Central memory CD4-positive, alpha-beta T cell (primary cell): ENCODE measurements around the gene BTAF1.

Experiments used
- DNase-seq: peaks from one replicate; pipeline ENCODE4 v3.0.0; 2022

BTAF1 gene

DNA sequence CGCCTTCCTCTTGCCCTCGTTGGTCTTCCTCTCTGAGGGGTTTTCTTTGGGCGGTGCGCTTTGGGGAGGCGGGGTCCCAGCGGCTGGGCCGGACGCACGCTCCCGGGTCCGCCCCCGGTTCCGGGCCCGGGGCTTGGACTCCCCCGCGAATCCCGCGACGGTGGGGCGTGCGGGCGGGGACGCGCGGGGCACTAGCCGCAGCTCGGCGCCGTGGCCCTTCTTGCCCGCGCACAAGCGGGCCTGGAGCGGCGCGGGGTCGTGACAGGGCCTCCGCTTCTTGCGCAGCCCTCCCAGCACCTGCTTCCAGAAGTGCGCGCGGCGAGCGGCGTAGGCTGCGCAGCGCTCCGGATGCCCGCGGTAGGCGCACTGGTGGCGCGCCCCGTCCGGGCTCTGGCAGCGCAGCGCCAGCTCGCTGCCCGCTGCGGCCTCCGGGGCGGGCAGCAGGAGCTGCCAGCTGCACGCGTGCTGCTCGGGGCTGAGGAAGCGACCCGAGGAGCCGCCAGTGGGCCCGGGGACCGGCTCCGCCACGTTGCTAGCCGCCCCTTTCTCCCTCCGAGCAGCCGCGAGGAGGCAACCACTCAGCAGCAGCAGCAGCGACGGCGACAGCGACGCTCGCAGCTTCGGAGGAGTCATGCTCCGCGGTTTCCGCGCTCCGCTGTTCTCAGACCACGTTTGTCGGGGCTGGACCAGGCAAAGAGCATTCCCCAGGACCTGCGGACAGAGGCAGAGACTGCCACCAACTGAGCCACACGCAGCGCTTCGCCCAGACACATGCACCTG is 15.0 kb upstream of the BTAF1 start:
- DNase-seq: peak; percentile 71

DNA sequence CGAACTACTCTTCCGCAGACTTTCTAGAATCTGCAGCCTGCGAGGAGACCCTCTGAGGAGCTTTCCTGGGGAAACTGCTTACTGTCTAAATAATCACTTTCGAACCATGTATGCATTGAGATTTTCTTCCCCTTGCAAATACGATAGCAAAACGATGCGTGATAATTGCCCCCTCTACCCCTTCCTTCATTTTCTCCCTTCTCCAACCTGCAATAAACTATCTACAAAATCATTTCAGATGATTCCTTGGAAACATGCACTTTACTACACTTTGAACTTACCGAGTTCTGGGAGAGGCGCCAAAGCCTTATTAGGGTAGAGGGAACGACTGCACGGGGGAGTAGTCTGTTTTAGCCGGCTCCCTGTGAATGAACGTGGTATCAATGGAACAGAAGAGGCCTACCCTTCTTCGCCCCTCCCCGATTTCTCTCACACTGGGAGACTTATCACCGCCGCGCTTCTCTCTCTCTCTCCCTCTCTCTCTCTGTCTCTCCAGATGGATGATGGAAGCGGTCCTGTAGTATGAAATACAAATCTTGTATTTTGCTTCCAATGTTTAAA is 14.4 kb upstream of the BTAF1 start, which contains the start of gene FGFBP3:
FGFBP3 (minus strand) TSS at position 370 of the 561 bp plus-strand sequence. CDS start 517 bp downstream, outside the sequence.
- no peak for DNase-seq

DNA sequence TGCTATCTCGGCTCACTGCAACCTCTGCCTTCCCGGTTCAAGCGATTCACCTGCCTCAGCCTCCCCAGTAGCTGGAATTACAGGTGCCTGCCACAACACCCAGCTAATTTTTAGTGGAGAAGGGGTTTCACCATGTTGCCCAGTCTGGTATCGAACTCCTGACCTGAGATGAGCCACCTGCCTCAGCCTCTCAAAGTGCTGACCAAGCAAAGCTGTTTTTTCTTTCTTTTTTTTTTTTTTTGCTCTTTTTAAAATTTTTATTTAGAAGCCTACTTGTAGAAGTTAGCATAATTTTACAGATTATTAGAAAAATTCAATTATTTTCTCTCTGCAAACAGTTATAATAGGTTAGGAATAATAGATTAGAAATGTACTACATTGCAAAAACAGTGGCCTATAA is 13.1 kb upstream of the BTAF1 start:
- DNase-seq: no peak

DNA sequence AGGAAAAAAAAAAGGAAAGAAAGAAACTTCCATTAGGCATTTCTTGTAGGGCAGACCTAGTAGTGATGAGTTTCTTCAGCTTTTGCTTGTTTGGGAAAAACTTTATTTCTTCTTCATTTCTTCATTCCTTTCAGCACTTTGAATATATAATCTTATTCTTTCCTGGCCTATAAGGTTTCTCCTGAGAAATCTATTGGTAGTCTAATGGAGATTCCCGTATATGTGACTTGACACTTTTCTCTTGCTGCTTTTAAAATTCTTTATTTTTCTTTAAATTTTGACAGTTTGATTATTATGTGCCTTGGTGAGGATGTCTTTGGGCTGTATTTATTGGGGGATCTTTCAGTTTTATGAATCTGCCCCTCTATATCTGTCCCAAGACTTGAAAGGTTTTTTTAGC is 3.9 kb upstream of the BTAF1 start:
- no peak for DNase-seq

DNA sequence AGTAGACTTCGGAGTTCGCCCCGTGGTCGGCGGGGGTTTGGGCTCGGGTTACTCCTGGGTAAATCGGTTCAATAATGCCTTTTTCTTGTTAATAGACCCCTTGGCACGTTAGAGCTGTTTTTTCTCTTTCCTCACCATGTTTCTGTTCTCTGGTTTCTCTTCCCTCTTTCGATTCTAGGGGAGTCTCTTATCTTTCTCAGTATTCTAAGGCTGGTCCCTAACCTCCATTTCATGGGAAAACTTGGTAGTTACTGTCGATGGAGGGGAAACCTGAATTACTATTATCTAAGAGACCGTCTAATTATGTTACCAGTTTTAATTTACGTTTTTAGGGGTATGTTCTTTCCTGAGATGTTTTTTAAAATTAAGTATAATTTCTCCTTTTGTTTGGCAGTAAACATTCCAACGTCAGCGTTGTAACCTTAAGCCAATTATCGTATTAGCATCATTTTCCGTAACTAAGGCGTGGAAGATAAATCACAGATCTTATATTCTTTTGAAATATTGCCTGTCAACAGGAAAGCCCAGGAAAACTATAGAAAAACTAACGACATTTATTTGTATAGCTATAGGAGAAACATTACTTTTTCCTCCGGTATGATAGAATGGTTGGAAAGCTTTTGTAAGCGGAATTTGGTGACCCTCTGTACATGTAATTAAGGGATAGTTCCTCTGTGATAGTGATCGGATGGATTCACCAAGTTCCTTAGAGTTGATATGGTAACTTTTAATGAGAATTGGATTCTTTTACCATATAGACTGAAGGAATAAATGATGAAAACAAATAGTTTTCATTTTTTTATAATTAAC is 847 bp downstream of the BTAF1 start:
- DNase-seq: no peak

DNA sequence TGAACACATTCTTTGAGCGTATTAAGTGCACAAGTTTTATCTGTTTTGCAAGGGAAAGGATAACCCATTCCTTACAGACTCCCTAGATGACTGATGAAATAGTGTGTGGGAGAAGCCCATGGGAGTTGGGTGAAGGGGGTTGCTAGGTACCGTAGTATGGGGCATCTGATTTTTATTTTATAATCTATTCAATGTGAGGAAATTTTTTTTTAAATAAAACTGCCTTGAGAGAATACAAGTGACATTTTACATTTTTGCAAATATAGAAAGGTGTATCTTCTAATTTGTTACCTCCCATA is 1.4 kb downstream of the BTAF1 start:
- DNase-seq: no peak

DNA sequence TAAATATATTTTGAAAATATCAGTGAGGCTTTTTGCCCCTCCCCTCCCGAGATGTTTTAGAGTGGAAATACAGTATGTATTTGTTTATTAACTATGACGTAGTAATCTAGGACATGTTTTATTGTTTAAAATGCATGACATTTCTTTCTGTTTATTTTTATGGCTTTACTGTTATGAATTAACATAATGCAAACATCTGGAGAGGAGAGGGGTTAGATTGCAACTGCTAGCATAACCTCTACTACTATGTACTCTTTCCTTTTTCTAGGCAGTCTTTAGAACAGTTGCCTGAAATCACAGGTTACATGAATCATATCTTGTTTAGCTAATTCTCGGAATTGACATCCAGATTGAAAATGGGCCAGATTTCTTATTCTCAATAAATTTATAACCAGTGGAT is 7.4 kb downstream of the BTAF1 start:
- no peak for DNase-seq

DNA sequence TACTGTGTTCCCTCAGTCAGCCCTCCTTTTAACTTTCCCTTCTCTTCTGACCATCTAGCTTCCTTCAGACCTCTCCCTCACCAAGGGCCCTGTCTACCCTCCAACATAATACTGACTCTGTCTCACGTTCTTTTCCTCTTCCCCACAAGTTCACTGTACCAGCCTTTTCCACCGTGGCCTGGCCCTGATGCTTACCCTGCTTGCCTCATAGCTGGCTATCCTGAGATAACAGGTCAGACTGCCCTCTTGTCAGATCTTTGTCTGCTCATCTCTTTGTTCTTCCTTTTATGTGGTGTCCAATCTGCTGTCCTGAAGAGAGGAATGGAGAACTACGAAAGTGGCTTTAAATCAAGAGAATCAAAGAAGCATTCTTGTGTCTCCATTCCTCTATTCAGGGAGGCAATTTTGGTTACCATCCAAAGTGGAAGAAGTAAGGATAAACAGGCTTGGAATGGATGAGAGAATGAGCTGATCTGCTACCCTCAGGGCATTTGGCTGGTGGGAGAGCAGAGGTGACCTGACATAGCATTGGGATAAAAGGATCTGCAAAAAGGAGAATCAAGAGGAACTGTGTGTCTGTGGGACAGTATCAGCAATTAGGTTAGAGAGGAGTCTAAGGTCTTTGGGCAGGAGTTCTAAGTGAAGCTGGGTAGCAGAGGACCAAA is 8.1 kb downstream of the BTAF1 start:
- no peak for DNase-seq

DNA sequence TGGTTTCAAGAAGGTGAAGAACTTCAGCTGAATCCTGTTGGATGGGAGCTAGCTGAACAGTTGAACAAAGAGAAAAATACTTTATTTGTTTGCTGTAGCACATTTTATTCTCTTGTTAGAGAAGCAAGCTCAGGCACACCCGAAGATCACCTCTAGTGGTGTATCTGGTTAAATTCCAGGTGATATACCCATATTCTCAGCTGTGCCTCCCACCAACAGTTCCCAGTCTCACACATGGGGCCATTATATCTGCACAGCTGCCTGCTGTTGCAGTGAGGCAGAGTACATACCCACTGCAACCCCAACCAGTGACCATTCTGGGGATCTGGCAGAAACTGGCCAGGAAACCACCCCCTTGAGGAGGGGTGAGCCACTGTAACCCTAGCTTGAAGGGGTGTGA is 9.2 kb downstream of the BTAF1 start:
- DNase-seq: no peak

DNA sequence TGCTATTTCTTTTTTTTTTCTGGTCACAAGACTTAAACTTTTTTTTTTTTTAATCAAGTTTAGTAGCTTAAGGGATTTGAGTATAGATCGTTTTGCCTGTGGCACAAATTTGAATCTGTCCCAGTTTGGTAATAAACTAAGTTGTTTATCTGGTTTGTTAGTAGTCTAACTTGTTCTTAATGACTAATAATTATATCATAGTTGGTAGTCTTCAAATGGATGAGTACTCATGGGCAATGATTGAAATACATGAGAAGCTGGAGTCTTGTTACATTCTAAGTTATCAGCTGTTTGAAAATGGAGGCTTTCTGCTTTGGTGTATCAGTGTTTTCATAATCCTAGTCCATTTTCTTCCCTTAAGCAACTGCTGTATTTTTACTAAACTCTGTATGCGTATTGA is 12.3 kb downstream of the BTAF1 start:
- DNase-seq: no peak

DNA sequence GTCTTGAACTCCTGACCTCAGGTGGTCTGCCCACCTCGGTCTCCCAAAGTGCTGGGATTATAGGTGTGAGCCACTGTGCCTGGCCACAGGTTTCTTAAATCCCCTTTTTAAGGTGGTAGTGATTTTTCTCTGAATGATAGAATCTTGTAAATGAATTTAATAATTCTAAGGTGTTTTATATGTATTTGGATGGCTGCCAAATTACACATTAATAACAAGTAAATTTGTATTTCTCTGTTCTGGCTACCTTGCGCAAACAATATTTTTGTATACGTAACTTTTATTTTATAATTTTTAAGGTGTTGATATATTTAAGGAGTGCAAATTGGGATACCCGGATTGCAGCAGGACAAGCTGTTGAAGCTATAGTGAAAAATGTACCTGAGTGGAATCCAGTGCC is 16.1 kb downstream of the BTAF1 start:
- no peak for DNase-seq

DNA sequence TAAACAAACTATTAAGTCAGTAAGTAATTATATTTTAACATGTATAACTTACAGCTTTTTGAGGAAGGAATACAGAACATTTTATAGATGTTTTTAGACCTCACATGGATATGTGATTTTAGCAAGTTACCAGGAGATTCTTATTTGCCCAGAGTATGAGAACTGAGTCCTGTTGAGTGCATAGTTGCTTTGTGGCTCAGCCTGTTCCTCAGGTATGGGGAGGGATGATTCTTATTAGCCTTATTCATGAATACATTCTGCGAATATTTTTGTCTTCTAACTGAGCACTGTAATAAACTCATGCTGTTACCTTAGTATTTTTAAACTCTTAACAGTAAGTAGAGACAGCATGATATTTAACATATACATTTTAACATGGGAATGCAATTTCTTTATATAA is 17.9 kb downstream of the BTAF1 start:
- no peak for DNase-seq

DNA sequence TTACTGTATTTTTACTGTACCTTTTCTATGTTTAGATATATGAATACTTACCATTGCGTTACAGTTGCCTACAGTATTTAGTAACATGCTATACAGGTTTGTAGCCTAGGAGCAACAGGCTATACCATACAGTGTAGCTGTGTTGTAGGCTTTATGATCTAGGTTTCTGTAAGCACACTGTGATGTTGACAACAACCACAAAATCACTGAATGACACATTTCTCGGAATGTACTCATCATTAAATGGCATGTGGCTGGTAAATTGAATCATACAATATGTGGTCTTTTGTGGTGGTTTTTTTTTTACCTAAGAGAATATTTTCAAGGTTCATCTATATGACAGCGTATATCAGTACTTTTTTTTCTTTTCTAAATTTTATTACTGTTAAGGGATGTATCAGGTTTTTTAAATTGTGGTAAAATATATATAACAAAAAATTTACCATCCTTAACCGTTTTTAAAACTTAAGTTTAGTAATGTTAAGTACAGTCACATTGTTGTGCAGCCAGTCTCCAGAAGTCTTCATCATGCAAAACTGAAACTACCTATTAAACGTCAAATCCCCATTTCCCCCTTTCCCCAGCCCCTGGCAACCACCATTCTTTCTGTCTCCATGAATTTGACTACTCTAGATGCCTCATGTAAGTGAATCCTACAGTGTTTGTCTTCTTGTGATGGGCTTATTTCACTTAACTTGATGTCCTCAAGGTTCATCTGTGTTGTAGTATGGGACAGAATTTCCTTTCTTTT is 21.5 kb downstream of the BTAF1 start:
- no peak for DNase-seq

DNA sequence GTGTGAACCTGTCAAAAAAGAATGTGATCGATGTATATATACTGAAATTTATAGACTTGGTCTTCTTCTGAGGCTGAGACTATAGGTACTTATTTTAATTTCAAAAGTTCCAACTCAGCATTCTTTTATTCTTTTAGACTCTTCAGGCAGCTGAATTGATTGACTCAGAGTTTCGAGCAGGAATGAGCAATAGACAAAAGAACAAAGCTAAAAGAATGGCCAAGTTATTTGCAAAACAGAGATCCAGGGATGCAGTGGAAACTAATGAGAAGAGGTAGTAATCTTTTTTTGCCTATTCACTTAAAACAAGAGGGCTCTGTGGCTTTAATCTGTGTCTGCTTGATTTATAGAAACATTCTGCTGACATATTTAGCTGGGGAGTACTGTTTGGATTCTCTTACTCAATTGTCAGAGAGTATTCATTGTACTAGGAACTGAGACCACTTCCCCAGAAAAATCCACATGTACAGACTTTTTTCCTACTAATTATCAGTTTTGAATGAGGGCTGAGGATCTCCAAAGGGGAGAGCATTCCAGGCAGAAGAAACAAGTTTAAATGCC is 30.1 kb downstream of the BTAF1 start:
- no peak for DNase-seq

DNA sequence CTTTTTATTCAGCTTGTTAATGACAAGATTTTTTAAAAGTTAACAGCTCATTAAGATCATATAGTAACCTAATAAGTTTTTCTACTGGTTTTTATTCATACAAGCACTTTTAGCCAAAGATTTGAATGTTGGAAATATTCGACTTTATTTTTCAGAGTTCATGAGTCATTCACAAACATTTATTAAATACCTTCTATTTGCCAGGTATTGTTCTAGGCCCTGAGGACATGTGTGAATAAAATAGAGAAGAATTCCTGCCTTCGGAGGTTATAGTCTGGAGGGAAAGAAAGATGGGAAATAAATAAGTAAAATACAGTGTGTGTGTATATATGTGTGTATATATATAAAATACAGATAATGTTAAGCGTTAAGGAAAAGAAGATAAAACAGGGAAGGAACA is 31.5 kb downstream of the BTAF1 start:
- no peak for DNase-seq

DNA sequence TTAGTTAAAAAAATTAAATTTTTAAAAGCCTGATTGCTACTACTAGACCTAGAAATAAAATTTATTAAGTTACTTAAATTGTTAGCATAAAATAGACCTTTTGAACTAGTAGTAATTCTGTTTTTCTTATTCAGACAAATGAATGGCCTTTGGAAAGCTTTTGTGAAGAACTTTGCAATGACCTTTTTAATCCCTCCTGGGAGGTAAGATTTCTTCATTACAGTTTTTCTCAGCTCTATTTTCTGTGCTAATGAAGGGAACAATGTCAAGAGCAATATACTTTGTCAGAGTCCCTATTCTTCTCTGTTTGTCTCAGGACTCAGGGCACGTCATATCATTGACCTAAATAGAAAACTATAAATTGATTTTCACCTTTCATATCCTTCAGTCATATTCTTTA is 33.5 kb downstream of the BTAF1 start:
- DNase-seq: no peak

DNA sequence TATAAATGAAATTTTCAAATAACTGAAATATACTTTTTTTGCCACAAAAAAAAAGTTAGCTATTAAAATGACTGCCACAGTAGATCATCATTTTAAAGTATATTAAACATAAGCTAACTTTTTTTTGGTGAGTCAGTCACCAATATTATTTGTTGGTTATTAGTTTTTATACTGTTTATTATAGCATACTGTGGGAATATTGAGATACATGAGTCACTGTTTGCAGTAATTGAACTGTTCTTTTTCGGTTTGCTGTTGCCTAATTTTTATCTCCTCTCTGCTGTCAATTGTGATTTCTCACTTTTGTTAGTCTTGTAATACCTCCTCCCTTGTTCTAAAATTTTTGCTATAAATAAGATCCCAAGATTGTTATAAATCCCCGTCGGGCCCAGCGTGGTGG is 45.7 kb downstream of the BTAF1 start:
- no peak for DNase-seq

DNA sequence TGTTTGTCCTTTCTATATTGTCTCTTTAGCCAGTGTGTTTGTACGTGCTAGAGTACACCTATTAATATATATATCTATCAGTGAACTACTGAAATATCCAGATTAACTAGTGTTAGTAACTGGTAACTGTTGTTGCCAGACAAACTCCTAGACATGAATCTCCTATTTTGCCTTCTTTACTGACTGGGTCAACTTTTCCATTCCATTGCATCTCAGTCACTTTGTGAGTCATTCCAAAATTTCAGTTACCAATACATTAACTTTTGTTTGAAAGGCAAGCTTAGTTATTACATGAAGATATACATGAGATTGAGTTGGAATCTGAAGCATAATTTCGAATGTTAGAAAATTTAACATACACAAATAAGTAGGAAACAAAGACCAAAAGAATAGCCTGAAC is 51.4 kb downstream of the BTAF1 start:
- DNase-seq: no peak

DNA sequence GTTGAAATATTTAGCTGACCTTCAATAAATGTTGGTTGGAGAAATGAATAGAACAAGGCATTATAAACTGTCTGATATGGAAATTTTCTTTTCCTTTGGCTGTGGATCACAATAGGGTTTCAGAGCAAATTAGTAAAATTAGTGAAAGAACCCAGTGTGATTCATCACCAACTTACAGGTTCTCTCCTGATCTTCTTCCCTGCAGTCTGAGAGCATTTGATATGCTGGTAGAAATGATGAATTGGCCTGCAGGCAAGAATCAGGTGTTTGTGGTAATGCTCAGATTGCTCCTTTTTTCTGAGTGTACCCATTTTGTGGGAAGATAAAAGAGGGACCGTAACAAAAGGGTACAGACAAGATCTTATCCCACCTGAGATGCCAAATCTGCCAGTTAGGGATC is 51.9 kb downstream of the BTAF1 start:
- DNase-seq: no peak

DNA sequence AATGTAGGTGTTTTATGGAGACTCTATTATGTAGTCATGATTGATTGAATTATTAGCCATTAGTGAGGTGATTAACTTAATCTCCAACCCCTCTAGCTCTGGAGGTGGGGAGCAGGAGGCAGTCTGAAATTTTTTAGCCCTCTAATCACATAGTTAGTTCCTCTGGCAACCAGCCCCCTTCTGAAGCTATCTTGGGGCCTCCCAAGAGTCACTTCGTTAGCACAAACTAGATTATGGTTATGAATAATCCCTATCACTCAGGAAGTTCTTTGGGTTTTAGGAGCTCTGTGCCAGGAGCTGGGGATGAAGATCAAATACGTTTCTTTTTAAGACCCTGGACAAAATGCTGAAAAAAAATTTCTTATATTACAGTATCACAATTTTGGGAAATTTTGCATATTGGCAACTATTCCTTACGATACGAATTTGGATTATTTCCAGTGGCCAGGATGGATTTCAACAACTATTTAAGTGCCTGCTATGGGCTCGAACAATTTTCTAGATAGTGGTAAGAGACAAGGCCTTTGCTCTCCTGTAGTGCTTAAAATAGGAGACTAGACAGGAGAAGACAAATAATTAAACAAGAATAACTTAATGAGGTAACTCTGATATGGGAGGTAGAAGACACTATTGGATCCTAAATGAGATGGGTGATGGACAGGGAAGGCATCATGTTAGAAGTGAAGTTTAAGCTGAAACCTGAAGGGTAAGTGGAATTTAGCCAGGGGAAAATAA is 52.9 kb downstream of the BTAF1 start:
- DNase-seq: no peak

DNA sequence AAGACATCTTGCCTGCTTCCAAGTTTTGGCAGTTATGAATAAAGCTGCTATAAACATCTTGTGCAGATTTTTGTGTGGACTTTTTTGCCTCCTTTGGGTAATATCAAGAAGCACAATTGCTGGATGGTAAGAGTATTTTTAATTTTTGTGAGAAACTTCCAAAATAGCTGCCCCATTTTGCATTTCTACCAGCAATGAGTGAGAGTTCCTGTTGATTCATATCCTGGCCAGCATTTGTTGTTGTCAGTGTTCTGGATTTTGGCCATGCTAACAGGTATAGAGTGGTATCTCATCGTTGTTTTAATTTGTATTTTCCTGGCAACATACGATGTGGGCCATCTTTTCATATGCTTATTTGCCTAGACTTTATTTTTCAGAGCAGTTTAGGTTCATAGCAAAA is 53.9 kb downstream of the BTAF1 start:
- no peak for DNase-seq

DNA sequence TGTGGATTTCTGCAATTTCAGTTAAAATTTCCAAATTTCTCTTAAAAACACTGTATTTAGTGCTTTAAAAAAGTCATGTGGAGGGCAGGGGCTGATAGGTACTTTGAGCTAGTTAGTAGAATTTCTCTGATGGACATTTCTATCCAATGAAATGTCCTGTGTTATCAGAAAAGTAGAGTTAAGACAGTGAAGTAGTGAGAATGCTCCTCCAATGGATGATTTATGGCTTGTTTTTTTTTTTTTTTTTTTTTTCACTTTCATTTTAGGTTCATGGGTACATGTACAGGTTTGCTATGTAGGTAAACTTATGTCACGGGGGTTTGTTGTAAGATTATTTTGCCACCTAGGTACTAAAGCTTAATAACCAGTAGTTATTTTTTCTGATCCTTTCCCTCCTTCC is 55.0 kb downstream of the BTAF1 start:
- DNase-seq: no peak
